Naive B cell (primary cell): ENCODE measurements around the gene ICAM5. TPM values are rescaled to one million over a fixed set of nuclear protein-coding genes. Genes with fewer than 3 reads are reported as not detected.
"Not testable (repeated sequence)": the region's sequence is repeated elsewhere in the genome, so short reads cannot be mapped to it uniquely, and the experiment has no call there.

Source experiments
- ATAC-seq, 2 donors: fragments of 150-1000 bp; cut with Tn5 transposase; 2 replicates each; pipeline ENCODE4 v1.10.0; 2021; ENCODE audit warnings: low read depth in 2 of 2, mild to moderate bottlenecking in 2 of 2, moderate library complexity in 2 of 2
- DNase-seq: peaks from one replicate; pipeline ENCODE4 v3.0.0; 2022
- H3K27ac Mint-ChIP-seq, 6 donors: one replicate each; pipeline ENCODE4 v1.8.0; 2020 to 2022; ENCODE audit warnings: mild to moderate bottlenecking in 6 of 6, mixed read lengths in 6 of 6, moderate library complexity in 5 of 6, inconsistent platforms in 2 of 6
- H3K27me3 Mint-ChIP-seq, 3 donors: one replicate each; pipeline ENCODE4 v1.8.0; 2021 to 2022; ENCODE audit warnings: mixed read lengths in 3 of 3, mild to moderate bottlenecking in 1 of 3
- H3K36me3 Mint-ChIP-seq, 2 donors: one replicate each; pipeline ENCODE4 v1.8.0; 2020 to 2022; ENCODE audit warnings: mixed read lengths in 2 of 2, inconsistent platforms in 1 of 2, mild to moderate bottlenecking in 1 of 2
- H3K4me1 Mint-ChIP-seq, 3 donors: one replicate each; pipeline ENCODE4 v1.8.0; 2020 to 2022; ENCODE audit warnings: mixed read lengths in 3 of 3, inconsistent platforms in 1 of 3, mild to moderate bottlenecking in 1 of 3, moderate library complexity in 1 of 3
- H3K4me3 Mint-ChIP-seq, 8 donors: one replicate each; pipeline ENCODE4 v1.8.0; 2020 to 2022; ENCODE audit warnings: mild to moderate bottlenecking in 8 of 8, mixed read lengths in 8 of 8, moderate library complexity in 8 of 8, inconsistent platforms in 2 of 8
- H3K9me3 Mint-ChIP-seq, 7 donors: one replicate each; pipeline ENCODE4 v1.8.0; 2020 to 2022; ENCODE audit warnings: mixed read lengths in 7 of 7, mild to moderate bottlenecking in 5 of 7, inconsistent platforms in 2 of 7, moderate library complexity in 1 of 7
- polyA plus RNA-seq, 6 donors: library from polyadenylated mRNA; unstranded; fragments of 300-500 nt; fragmentation: Illumina TruSeq; gene quantifications; one replicate each; pipeline ENCODE4 v1.2.3, GENCODE V29; 2021; ENCODE audit warnings: low read depth in 6 of 6

Gene ICAM5
- polyA plus RNA-seq, 6 donors from 2014 or later = not detected

- no peak for ATAC-seq
- peaks cover 0 to 5% of the 10 kb centered on the region in 2 donors for H3K36me3 Mint-ChIP-seq
These were observed 11.8 kb upstream of the ICAM5 start for GRCh38 chr19:10277795-10278589.

GRCh38 chr19:10278935-10279334 lies 10.8 kb upstream of the ICAM5 start:
- Mint-ChIP-seq H3K9me3 (no peaks in the 10 kb centered on the region), H3K4me1 (peaks cover 10 to 21% (median 13%) of the 10 kb centered on the region in 3 donors), H3K36me3 (peaks cover 0 to 3% of the 10 kb centered on the region in 2 donors), H3K27ac (peak overlapping the region in 3 of 6 donors; percentile 27 to 82 (median 75)), H3K27me3 (no peaks in the 10 kb centered on the region), H3K4me3 (no peak overlapping the region)
- DNase-seq (no peak), ATAC-seq (no peak)

More at GRCh38 chr19:10277795-10278589, 11.8 kb upstream of the ICAM5 start:
- Mint-ChIP-seq H3K4me1 (peaks cover 12 to 21% (median 14%) of the 10 kb centered on the region in 3 donors), H3K27ac (peak overlapping the region in 4 of 6 donors; percentile 27 to 79 (median 38)), H3K4me3 (no peak overlapping the region), H3K27me3 (no peaks in the 10 kb centered on the region), H3K9me3 (no peaks in the 10 kb centered on the region)
- no peak for DNase-seq

GRCh38 chr19:10279737-10280442 lies 9.9 kb upstream of the ICAM5 start:
- Mint-ChIP-seq H3K9me3 (no peaks in the 10 kb centered on the region), H3K36me3 (peaks cover under 1 to 3% of the 10 kb centered on the region in 2 donors), H3K27me3 (no peaks in the 10 kb centered on the region), H3K4me1 (peaks cover 7 to 15% (median 10%) of the 10 kb centered on the region in 3 donors), H3K4me3 (peak overlapping the region in 3 of 8 donors; percentile 31 to 58 (median 55)), H3K27ac (peak overlapping the region in 5 of 6 donors; percentile 16 to 84 (median 72))
- no peak for DNase-seq
- peak in 1 of 2 donors; percentile 25 for ATAC-seq

GRCh38 chr19:10282043-10282442 lies 7.7 kb upstream of the ICAM5 start:
- peaks cover 9 to 13% of the 10 kb centered on the region in 2 donors for H3K36me3 Mint-ChIP-seq
- H3K27me3 Mint-ChIP-seq = not testable (repeated sequence)

GRCh38 chr19:10283301-10284064 lies 6.3 kb upstream of the ICAM5 start:
- Mint-ChIP-seq H3K4me1 (peaks cover 17 to 43% (median 33%) of the 10 kb centered on the region in 3 donors), H3K4me3 (peak overlapping the region in 1 of 8 donors; percentile 24), H3K36me3 (peaks cover 9 to 13% of the 10 kb centered on the region in 2 donors), H3K27ac (no peak overlapping the region), H3K27me3 (peaks cover 9 to 16% (median 15%) of the 10 kb centered on the region in 3 donors), H3K9me3 (no peaks in the 10 kb centered on the region)
- no peak for DNase-seq
- no peak for ATAC-seq

More at GRCh38 chr19:10282043-10282442, 7.7 kb upstream of the ICAM5 start:
- Mint-ChIP-seq H3K4me3 (peak overlapping the region in 1 of 8 donors; percentile 21), H3K4me1 (peaks cover 10 to 31% (median 20%) of the 10 kb centered on the region in 3 donors)
- not testable (repeated sequence) for H3K9me3 Mint-ChIP-seq, DNase-seq, H3K27ac Mint-ChIP-seq, ATAC-seq

- Mint-ChIP-seq H3K36me3 (peaks cover 9 to 13% of the 10 kb centered on the region in 2 donors), H3K27me3 (peaks cover 17 to 25% (median 19%) of the 10 kb centered on the region in 3 donors), H3K9me3 (no peaks in the 10 kb centered on the region), H3K4me3 (peak overlapping the region in 1 of 8 donors; percentile 40), H3K27ac (no peak overlapping the region), H3K4me1 (peaks cover 19 to 47% (median 41%) of the 10 kb centered on the region in 3 donors)
- no peak for ATAC-seq
- DNase-seq = no peak
These were observed 5.4 kb upstream of the ICAM5 start for GRCh38 chr19:10284065-10284959.

- H3K4me3 Mint-ChIP-seq = no peak overlapping the region
- ATAC-seq (no peak), DNase-seq (no peak)
- peaks cover 18 to 31% (median 19%) of the 10 kb centered on the region in 3 donors for H3K27me3 Mint-ChIP-seq
- H3K27ac Mint-ChIP-seq = peak overlapping the region in 1 of 6 donors; percentile 69
- peaks cover 9 to 13% of the 10 kb centered on the region in 2 donors for H3K36me3 Mint-ChIP-seq
- H3K4me1 Mint-ChIP-seq = peaks cover 17 to 44% (median 42%) of the 10 kb centered on the region in 3 donors
- H3K9me3 Mint-ChIP-seq = no peaks in the 10 kb centered on the region
These were observed 4.8 kb upstream of the ICAM5 start for GRCh38 chr19:10284960-10285278.

- H3K36me3 Mint-ChIP-seq = peaks cover 9 to 17% of the 10 kb centered on the region in 2 donors
- H3K4me3 Mint-ChIP-seq = no peak overlapping the region
- peaks cover 20 to 47% (median 43%) of the 10 kb centered on the region in 3 donors for H3K4me1 Mint-ChIP-seq
- H3K27me3 Mint-ChIP-seq = peaks cover 22 to 36% (median 23%) of the 10 kb centered on the region in 3 donors
- H3K9me3 Mint-ChIP-seq = no peaks in the 10 kb centered on the region
- peak overlapping the region in 2 of 6 donors; percentile 64 to 65 for H3K27ac Mint-ChIP-seq
- ATAC-seq (no peak), DNase-seq (no peak)
These were observed 4.4 kb upstream of the ICAM5 start for GRCh38 chr19:10285393-10285792.

- DNase-seq (no peak), ATAC-seq (no peak)
- H3K36me3 Mint-ChIP-seq = peaks cover 9 to 22% of the 10 kb centered on the region in 2 donors
- peaks cover 34 to 51% (median 36%) of the 10 kb centered on the region in 3 donors for H3K27me3 Mint-ChIP-seq
- H3K4me1 Mint-ChIP-seq = peaks cover 29 to 60% (median 57%) of the 10 kb centered on the region in 3 donors
- peak within 1 kb of the TSS in 5 of 6 donors; percentile 49 to 87 (median 64) for H3K27ac Mint-ChIP-seq
- peaks cover 0 to 2% (median 0%) of the 10 kb centered on the region in 7 donors for H3K9me3 Mint-ChIP-seq
- peak within 1 kb of the TSS; percentile 65 to 93 (median 83) for H3K4me3 Mint-ChIP-seq
These were observed 2.7 kb upstream of the ICAM5 start, which contains the start of gene ICAM4 for GRCh38 chr19:10286803-10287737. Gene ICAM4, plus strand, starts transcription at chr19:10286955. Its CDS starts 58 bp downstream, at chr19:10287013.

- H3K36me3 Mint-ChIP-seq = peaks cover 9 to 22% of the 10 kb centered on the region in 2 donors
- ATAC-seq = no peak
These were observed 1.0 kb upstream of the ICAM5 start for GRCh38 chr19:10288662-10289166.

More at GRCh38 chr19:10288662-10289166, 1.0 kb upstream of the ICAM5 start:
- Mint-ChIP-seq H3K27ac (peak overlapping the region; percentile 49 to 92 (median 70)), H3K27me3 (peaks cover 47 to 67% (median 48%) of the 10 kb centered on the region in 3 donors), H3K9me3 (peaks cover 0 to 5% (median 0%) of the 10 kb centered on the region in 7 donors), H3K4me1 (peaks cover 42 to 73% (median 73%) of the 10 kb centered on the region in 3 donors), H3K4me3 (peak overlapping the region; percentile 75 to 93 (median 84))
- DNase-seq = no peak
